ENCODE measurements around the gene DNAJC12. TPM values are rescaled to one million over a fixed set of nuclear protein-coding genes. Genes with fewer than 3 reads are reported as not detected.
"Not testable (repeated sequence)": the region's sequence is repeated elsewhere in the genome, so short reads cannot be mapped to it uniquely, and the experiment has no call there.

The DNAJC12 gene
- total and polyA plus RNA-seq, 2 of the 8 experiments (the other 6 are each of a cell fraction or from before 2014, with no cell fraction given), result 0.86 to 4.2 TPM

DNA sequence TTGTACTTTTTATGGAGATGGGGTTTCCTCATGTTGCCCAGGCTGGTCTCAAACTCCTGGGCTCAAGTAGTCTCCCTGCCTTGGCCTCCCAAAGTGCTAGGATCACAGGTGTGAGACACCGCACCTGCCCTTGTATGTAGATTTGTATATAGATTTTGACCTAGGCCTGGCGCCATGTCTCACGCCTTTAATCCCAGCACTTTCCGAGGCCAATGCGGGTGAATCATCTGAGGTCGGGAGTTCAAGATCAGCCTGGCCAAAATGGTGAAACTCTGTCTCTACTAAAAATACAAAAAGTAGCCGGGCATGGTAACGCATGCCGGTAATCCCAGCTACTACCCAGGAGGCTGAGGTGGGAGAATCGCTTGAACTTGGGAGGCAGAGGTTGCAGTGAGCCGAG is 39.4 kb upstream of the DNAJC12 start:
- CTCF ChIA-PET (ENCODE audit: partially characterized antibody), result interaction anchor here (1.8 to 2.7 kb wide), 2 partner anchors 22 to 89 kb away, joined by 4 to 14 read pairs; no protein-coding TSS in a partner anchor
- POLR2A ChIA-PET (ENCODE audit: partially characterized antibody), result interaction anchor here (0.8 to 1.6 kb wide), 7 partner anchors 9 to 42 kb away, joined by 3 to 6 read pairs (median 4); no protein-coding TSS in a partner anchor

More for the DNA sequence above, 39.4 kb upstream of the DNAJC12 start:
- DNase-seq (ENCODE audit: low read depth in 1 of 2, low spot score in 2 of 2); H3K23me2 ChIP-seq (ENCODE audit: low read depth, low read length); H3K56ac ChIP-seq (replicated peaks; ENCODE audit: insufficient read length, low read depth, low read length); H3K27ac ChIP-seq (ENCODE audit: low read depth, low read length); H3K4me3 ChIP-seq (ENCODE audit: extremely low read depth in 1 of 4, insufficient read depth in 2 of 4, low read depth in 3 of 4, low read length in 4 of 4); H4K20me1 ChIP-seq (replicated peaks in 1 of 2; ENCODE audit: control insufficient read depth in 1 of 2, insufficient read depth in 2 of 2, low read length in 2 of 2); H2AFZ ChIP-seq (ENCODE audit: low read length); H2BK12ac ChIP-seq (ENCODE audit: low read depth, low read length); H3K14ac ChIP-seq (ENCODE audit: insufficient read length); H3K79me2 ChIP-seq (ENCODE audit: control insufficient read depth in 1 of 2, insufficient read depth in 2 of 2, low read length in 2 of 2); H3K79me1 ChIP-seq (ENCODE audit: low read depth, low read length); H4K91ac ChIP-seq (replicated peaks; ENCODE audit: insufficient read length, low read length); H3K36me3 ChIP-seq (ENCODE audit: control insufficient read depth in 2 of 4, insufficient read depth in 4 of 4, low read length in 3 of 4); H3K27me3 ChIP-seq (replicated peaks in 1 of 4; ENCODE audit: control insufficient read depth in 3 of 4, extremely low read depth in 1 of 4, insufficient read depth in 3 of 4, low read length in 3 of 4); H3K9me3 ChIP-seq (ENCODE audit: insufficient read depth in 2 of 2, low read depth in 1 of 2, low read length in 1 of 2); FAIRE-seq; H2BK15ac ChIP-seq (ENCODE audit: low read length); H3K4me1 ChIP-seq (replicated peaks in 1 of 4; ENCODE audit: control insufficient read depth in 3 of 4, insufficient read depth in 4 of 4, low read length in 3 of 4); H4K8ac ChIP-seq (ENCODE audit: extremely low read depth, insufficient read depth, low read length); H3K23ac ChIP-seq (ENCODE audit: insufficient read length); H2BK120ac ChIP-seq (replicated peaks; ENCODE audit: low read depth, low read length); H2BK20ac ChIP-seq (ENCODE audit: low read length); H3K4ac ChIP-seq (replicated peaks; ENCODE audit: insufficient read length, low read depth, low read length); H2BK5ac ChIP-seq (ENCODE audit: low read depth, low read length); H3K4me2 ChIP-seq (ENCODE audit: insufficient read depth in 1 of 2, low read depth in 2 of 2, low read length in 2 of 2); H3K18ac ChIP-seq (ENCODE audit: extremely low read depth, low read length); H4K5ac ChIP-seq (ENCODE audit: insufficient read length, low read depth, low read length); H3K9ac ChIP-seq (replicated peaks in 1 of 4; ENCODE audit: extremely low read depth in 1 of 4, low read depth in 3 of 4, low read length in 3 of 4); H2AK5ac ChIP-seq (ENCODE audit: low read depth, low read length): not testable (repeated sequence)
- WGBS, 2 experiments (ENCODE audit: extremely low coverage in 1 of 2, insufficient coverage in 1 of 2, insufficient read length in 1 of 2, insufficient replicate concordance in 2 of 2, low coverage in 1 of 2, low lambda C conversion rate in 2 of 2, missing lambda C conversion rate in 1 of 2), result 95% methylated on average over 11 of the region's 11 CpGs; no CpG with 5 or more reads in 1 of the 2 experiments
